HepG2 (cell line): ENCODE results near the gene ARL3. TPM values are rescaled to one million over a fixed set of nuclear protein-coding genes. Genes with fewer than 3 reads are reported as not detected.

Experiments used
- ARID2 ChIP-seq: sonication (generic); formaldehyde crosslinking; IDR thresholded peaks from 2 replicates; pipeline ENCODE4 v1.8.1; 2022; ENCODE audit warnings: mild to moderate bottlenecking, missing genetic modification reagents, borderline replicate concordance
- ARID3A ChIP-seq: IDR thresholded peaks from 2 replicates; pipeline ENCODE4 v1.6.1; 2012; ENCODE audit warnings: low read depth, low read length, improper control_type of control experiment
- ARID5B ChIP-seq: IDR thresholded peaks from 2 replicates; pipeline ENCODE4 v1.4.0; 2020; ENCODE audit warnings: mild to moderate bottlenecking, missing genetic modification reagents
- ATF1 ChIP-seq: IDR thresholded peaks from 2 replicates; pipeline ENCODE4 v1.6.1; 2016; ENCODE audit warnings: mild to moderate bottlenecking, control low read depth
- ATF2 ChIP-seq: sonication (generic); formaldehyde crosslinking; IDR thresholded peaks from 2 replicates; pipeline ENCODE4 v1.4.0; 2020; ENCODE audit warnings: missing genetic modification reagents
- ATF4 ChIP-seq, 2 experiments: fragments of 450-650 bp in 1 of 2; sonication (generic) in 1 of 2; formaldehyde crosslinking; IDR thresholded peaks; 2 replicates each; pipeline versions ENCODE4 v1.5.0 to v1.8.0; 2020 to 2022; ENCODE audit warnings: mild to moderate bottlenecking in 1 of 2, missing genetic modification reagents in 1 of 2
- HDAC6 ChIP-seq: fragments of 200-600 bp; sonication (generic); IDR thresholded peaks from 2 replicates; pipeline ENCODE4 v1.7.0; 2017; ENCODE audit warnings: mild to moderate bottlenecking, antibody characterized with exemption, low read length, low read depth
- JUND ChIP-seq: sonication (generic); formaldehyde crosslinking; IDR thresholded peaks from 2 replicates; pipeline ENCODE4 v1.8.0; 2022; ENCODE audit warnings: mild to moderate bottlenecking, missing genetic modification reagents
- KDM2A ChIP-seq: sonication (generic); formaldehyde crosslinking; IDR thresholded peaks from 2 replicates; pipeline ENCODE4 v1.4.0; 2020; ENCODE audit warnings: low read depth, missing genetic modification reagents, borderline replicate concordance
- LBX2 ChIP-seq: sonication (generic); formaldehyde crosslinking; IDR thresholded peaks from 2 replicates; pipeline ENCODE4 v1.5.0; 2020; ENCODE audit warnings: missing genetic modification reagents, mild to moderate bottlenecking, borderline replicate concordance
- MED13 ChIP-seq: sonication (generic); formaldehyde crosslinking; IDR thresholded peaks from 2 replicates; pipeline ENCODE4 v1.5.0; 2020; ENCODE audit warnings: missing genetic modification reagents
- MXD4 ChIP-seq: IDR thresholded peaks from 2 replicates; pipeline ENCODE4 v1.6.1; 2016; ENCODE audit warnings: mild to moderate bottlenecking, missing biosample characterization, missing genetic modification reagents
- NR2F6 ChIP-seq, 2 experiments: IDR thresholded peaks; 2 replicates each; pipeline ENCODE4 v1.6.1; 2016; ENCODE audit warnings: antibody characterized with exemption in 1 of 2, mild to moderate bottlenecking in 1 of 2
- TBX2 ChIP-seq: sonication (generic); formaldehyde crosslinking; IDR thresholded peaks from 2 replicates; pipeline ENCODE4 v1.5.0; 2020; ENCODE audit warnings: missing genetic modification reagents, mild to moderate bottlenecking, borderline replicate concordance
- TERF1 ChIP-seq: sonication (generic); formaldehyde crosslinking; IDR thresholded peaks from 2 replicates; pipeline ENCODE4 v1.8.0; 2022; ENCODE audit warnings: mild to moderate bottlenecking, missing genetic modification reagents, moderate library complexity
- ZBTB1 ChIP-seq: sonication (generic); formaldehyde crosslinking; IDR thresholded peaks from 2 replicates; pipeline ENCODE4 v1.4.0; 2020; ENCODE audit warnings: missing genetic modification reagents, borderline replicate concordance
- ZNF225 ChIP-seq: sonication (generic); formaldehyde crosslinking; IDR thresholded peaks from 2 replicates; pipeline ENCODE4 v1.4.0; 2020; ENCODE audit warnings: mild to moderate bottlenecking, missing genetic modification reagents
- ZNF652 ChIP-seq: IDR thresholded peaks from 2 replicates; pipeline ENCODE4 v1.6.1; 2016; ENCODE audit warnings: low read depth, borderline replicate concordance
- ZNF703 ChIP-seq: sonication (generic); formaldehyde crosslinking; IDR thresholded peaks from 2 replicates; pipeline ENCODE4 v1.5.1; 2020; ENCODE audit warnings: missing genetic modification reagents, mild to moderate bottlenecking, moderate library complexity, borderline replicate concordance
- ZNF792 ChIP-seq: IDR thresholded peaks from 2 replicates; pipeline ENCODE4 v1.6.1; 2016
- polyA plus RNA-seq, 8 experiments: library from polyadenylated mRNA; depleted of rRNA in 3 of 8; stranded (reverse) in 7 of 8; unstranded in 1 of 8; fragments of >200 nt; fragmentation: Illumina TruSeq in 4 of 8; extraction: Trizol in 4 of 8; gene quantifications; 2 replicates each; pipeline versions ENCODE4 v1.2.1 to v1.2.3, GENCODE V29; 2011 to 2016; ENCODE audit warnings: low read depth in 4 of 8, missing spikeins in 1 of 8, mixed read lengths in 1 of 8; ENCODE audit not compliant: insufficient read depth in 1 of 8
- total RNA-seq, 5 experiments: library from RNA; depleted of rRNA; stranded (reverse); fragments of >200 nt; fragmentation: Illumina TruSeq; extraction: Trizol; gene quantifications; 2 replicates each; pipeline ENCODE4 v1.2.3, GENCODE V29; 2016; ENCODE audit warnings: low read depth in 1 of 5

ARL3 gene
- total and polyA plus RNA-seq, 2 of the 13 experiments (the other 11 are each of a cell fraction or from before 2014, with no cell fraction given) = 5.2 to 6.6 TPM

GRCh38 chr10:102627736-102628293 lies 86.4 kb downstream of the ARL3 start (continued):
- no peak for TF ChIP-seq MED13 (CRISPR knock-in tag)
- peak; percentile 65; the same call in 1 of the 2 replicates for TF ChIP-seq ATF2
- TF ChIP-seq KDM2A (CRISPR knock-in tag) = no peak
- TF ChIP-seq NR2F6 (IDR thresholded peaks at IDR 0.05) = no peak
- TF ChIP-seq NR2F6 (CRISPR knock-in tag; IDR thresholded peaks at IDR 0.05) = 0 out of 2 replicates have a peak, but pooled peaks have one; percentile 18
- no peak for TF ChIP-seq ZNF652
- no peak for TF ChIP-seq HDAC6
- TF ChIP-seq TBX2 (CRISPR knock-in tag) = peak; percentile 39; the same call in 1 of the 2 replicates
- no peak for TF ChIP-seq ZNF792
- TF ChIP-seq LBX2 = no peak
- TF ChIP-seq ATF1 = no peak
- TF ChIP-seq MXD4 (CRISPR knock-in tag) = no peak
- no peak for TF ChIP-seq TERF1 (CRISPR knock-in tag)
- no peak for TF ChIP-seq JUND
- no peak for TF ChIP-seq ATF4 (CRISPR knock-in tag; IDR thresholded peaks at IDR 0.05)
- no peak for TF ChIP-seq ARID3A
- no peak for TF ChIP-seq ZNF703 (CRISPR knock-in tag)
- no peak for TF ChIP-seq ARID2 (CRISPR knock-in tag)
- peak; percentile 40; the same call in 1 of the 2 replicates for TF ChIP-seq ARID5B (CRISPR knock-in tag)
- no peak for TF ChIP-seq ZNF225
- no peak for TF ChIP-seq ZBTB1 (CRISPR knock-in tag)
